ENCODE measurements around the gene COL9A3. TPM values are rescaled to one million over a fixed set of nuclear protein-coding genes. Genes with fewer than 3 reads are reported as not detected.

COL9A3 gene
- total RNA-seq, 1 donor from 2014 or later: 10.5 TPM

GRCh38 chr20:62837790-62838127 lies 20.9 kb downstream of the COL9A3 start:
- H3K27ac ChIP-seq: no peak overlapping the region

GRCh38 chr20:62838128-62838891 lies 21.5 kb downstream of the COL9A3 start:
- Mint-ChIP-seq H3K4me3 (no peak overlapping the region), H3K4me1 (peaks cover 21% of the 10 kb centered on the region), H3K9me3 (no peaks in the 10 kb centered on the region), H3K36me3 (no peaks in the 10 kb centered on the region), H3K27me3 (ENCODE audit: insufficient read depth, low read depth) (peaks cover 4% of the 10 kb centered on the region), H3K27ac (no peak overlapping the region)
- H3K9me3 ChIP-seq (ENCODE audit: low read depth): no peaks in the 10 kb centered on the region
- no peak overlapping the region for H3K4me2 ChIP-seq
- no peak overlapping the region for H3K9ac ChIP-seq
- TF ChIP-seq CTCF (IDR thresholded peaks at IDR 0.05): no peak
- H3K27ac ChIP-seq: no peak overlapping the region
- H3K79me2 ChIP-seq (ENCODE audit: low read depth): no peaks in the 10 kb centered on the region
- H2AFZ ChIP-seq (replicated peaks): no peak overlapping the region
- peaks cover 13% of the 10 kb centered on the region for H3F3A ChIP-seq (ENCODE audit: low read depth)
- DNase-seq (ENCODE audit: low spot score): no peak
- no peaks in the 10 kb centered on the region for H3K27me3 ChIP-seq
- peaks cover 5% of the 10 kb centered on the region for H4K20me1 ChIP-seq (ENCODE audit: low read depth)
- H3K4me1 ChIP-seq: peaks cover 19% of the 10 kb centered on the region
- no peak overlapping the region for H3K4me3 ChIP-seq
- H3K36me3 ChIP-seq: no peaks in the 10 kb centered on the region

More at GRCh38 chr20:62837790-62838127, 20.9 kb downstream of the COL9A3 start:
- Histone ChIP-seq H3K4me3 (no peak overlapping the region), H3K4me1 (peaks cover 24% of the 10 kb centered on the region), H3K27me3 (no peaks in the 10 kb centered on the region), H3K4me2 (no peak overlapping the region), H4K20me1 (ENCODE audit: low read depth) (peaks cover 5% of the 10 kb centered on the region), H3F3A (ENCODE audit: low read depth) (peaks cover 18% of the 10 kb centered on the region), H3K9ac (no peak overlapping the region), H3K36me3 (no peaks in the 10 kb centered on the region), H3K9me3 (ENCODE audit: low read depth) (no peaks in the 10 kb centered on the region), H3K79me2 (ENCODE audit: low read depth) (no peaks in the 10 kb centered on the region), H2AFZ (replicated peaks) (no peak overlapping the region)
- Mint-ChIP-seq H3K9me3 (no peaks in the 10 kb centered on the region), H3K4me3 (no peak overlapping the region), H3K27ac (no peak overlapping the region), H3K36me3 (no peaks in the 10 kb centered on the region), H3K27me3 (ENCODE audit: insufficient read depth, low read depth) (peaks cover 4% of the 10 kb centered on the region), H3K4me1 (peaks cover 26% of the 10 kb centered on the region)
- no peak for DNase-seq (ENCODE audit: low spot score)
- no peak for TF ChIP-seq EZH2phosphoT487 (IDR thresholded peaks at IDR 0.05)
- TF ChIP-seq EZH2 (IDR thresholded peaks at IDR 0.05): no peak
- TF ChIP-seq CTCF (IDR thresholded peaks at IDR 0.05): no peak

- no peak overlapping the region for H3K4me2 ChIP-seq
- H3K9ac ChIP-seq: no peak overlapping the region
- Mint-ChIP-seq H3K27me3 (ENCODE audit: insufficient read depth, low read depth) (peaks cover 6% of the 10 kb centered on the region), H3K36me3 (peaks cover 7% of the 10 kb centered on the region), H3K9me3 (no peaks in the 10 kb centered on the region), H3K4me3 (no peak overlapping the region), H3K4me1 (peaks cover 18% of the 10 kb centered on the region), H3K27ac (no peak overlapping the region)
- no peaks in the 10 kb centered on the region for H3K9me3 ChIP-seq (ENCODE audit: low read depth)
- no peak for DNase-seq (ENCODE audit: low spot score)
- no peaks in the 10 kb centered on the region for H3K27me3 ChIP-seq
- peaks cover 19% of the 10 kb centered on the region for H3K4me1 ChIP-seq
- no peaks in the 10 kb centered on the region for H3K36me3 ChIP-seq
- H3F3A ChIP-seq (ENCODE audit: low read depth): peaks cover 18% of the 10 kb centered on the region
- H3K79me2 ChIP-seq (ENCODE audit: low read depth): no peaks in the 10 kb centered on the region
- H3K4me3 ChIP-seq: no peak overlapping the region
- H4K20me1 ChIP-seq (ENCODE audit: low read depth): peaks cover 5% of the 10 kb centered on the region
- TF ChIP-seq CTCF (IDR thresholded peaks at IDR 0.05): no peak
- no peak for TF ChIP-seq EZH2phosphoT487 (IDR thresholded peaks at IDR 0.05)
- TF ChIP-seq EZH2 (IDR thresholded peaks at IDR 0.05): no peak
- H3K27ac ChIP-seq: no peak overlapping the region
- no peak overlapping the region for H2AFZ ChIP-seq (replicated peaks)
Observed at GRCh38 chr20:62839261-62839660, 22.4 kb downstream of the COL9A3 start.

Measured in neural progenitor cell (in vitro differentiated cells).